GM23338 (cell line): ENCODE results near the gene ADCYAP1R1. TPM values are rescaled to one million over a fixed set of nuclear protein-coding genes. Genes with fewer than 3 reads are reported as not detected.

Experiments
- ATAC-seq: fragments of 200-7000 bp; cut with Tn5 transposase; 3 replicates; pipeline ENCODE4 v1.9.1; 2020
- DNase-seq: peaks from one replicate; pipeline ENCODE4 v3.0.0-alpha.2; 2015; ENCODE audit warnings: low spot score
- H2AFZ ChIP-seq: fragments of 200-600 bp; sonication (generic); 2 replicates; pipeline ENCODE4 v1.8.0; 2016; ENCODE audit warnings: antibody characterized with exemption, mild to moderate bottlenecking, moderate library complexity
- H3F3A ChIP-seq: fragments of 200-600 bp; sonication (generic); replicated peaks from 2 replicates; pipeline ENCODE4 v1.8.0; 2017; ENCODE audit warnings: antibody characterized with exemption, mixed run types, low read depth
- H3K27ac ChIP-seq: fragments of 200-600 bp; sonication (generic); 2 replicates; pipeline ENCODE4 v1.6.1; 2016; ENCODE audit warnings: low read depth
- H3K27me3 ChIP-seq: fragments of 200-600 bp; sonication (generic); 2 replicates; pipeline ENCODE4 v1.8.0; 2016; ENCODE audit warnings: mild to moderate bottlenecking, mixed run types, moderate library complexity; ENCODE audit not compliant: insufficient read depth
- H3K36me3 ChIP-seq: fragments of 200-600 bp; sonication (generic); 2 replicates; pipeline ENCODE4 v1.8.0; 2016; ENCODE audit warnings: mild to moderate bottlenecking; ENCODE audit not compliant: insufficient read depth
- H3K4me1 ChIP-seq: fragments of 200-600 bp; sonication (generic); 2 replicates; pipeline ENCODE4 v1.8.0; 2016; ENCODE audit warnings: mild to moderate bottlenecking, moderate library complexity; ENCODE audit not compliant: insufficient read depth
- H3K4me2 ChIP-seq: fragments of 200-600 bp; sonication (generic); 2 replicates; pipeline ENCODE4 v1.7.1; 2017; ENCODE audit warnings: mixed run types
- H3K4me3 ChIP-seq: fragments of 200-600 bp; sonication (generic); 2 replicates; pipeline ENCODE4 v1.6.1; 2016; ENCODE audit warnings: mixed run types
- H3K79me2 ChIP-seq: fragments of 200-600 bp; sonication (generic); replicated peaks from 2 replicates; pipeline ENCODE4 v1.8.0; 2017; ENCODE audit warnings: mild to moderate bottlenecking; ENCODE audit not compliant: insufficient read depth
- H3K9me2 ChIP-seq: fragments of 200-600 bp; sonication (generic); 2 replicates; pipeline ENCODE4 v1.8.0; 2017; ENCODE audit not compliant: insufficient read depth
- H4K20me1 ChIP-seq: fragments of 200-600 bp; sonication (generic); replicated peaks from 2 replicates; pipeline ENCODE4 v1.8.0; 2017; ENCODE audit warnings: mild to moderate bottlenecking; ENCODE audit not compliant: insufficient read depth
- H3K27ac Mint-ChIP-seq: 2 replicates; pipeline ENCODE4 v1.8.0; 2020; ENCODE audit warnings: inconsistent platforms, mild to moderate bottlenecking, moderate library complexity, mixed read lengths
- H3K27me3 Mint-ChIP-seq: 3 replicates; pipeline ENCODE4 v1.8.0; 2022; ENCODE audit warnings: low read depth, mild to moderate bottlenecking, moderate library complexity, mixed read lengths, inconsistent platforms; ENCODE audit not compliant: insufficient read depth, poor library complexity
- H3K36me3 Mint-ChIP-seq: 3 replicates; pipeline ENCODE4 v1.8.0; 2021; ENCODE audit warnings: low read depth, mild to moderate bottlenecking, inconsistent platforms, moderate library complexity, mixed read lengths
- H3K4me1 Mint-ChIP-seq: 3 replicates; pipeline ENCODE4 v1.8.0; 2020; ENCODE audit warnings: mild to moderate bottlenecking, inconsistent platforms, mixed read lengths
- H3K4me3 Mint-ChIP-seq: 3 replicates; pipeline ENCODE4 v1.8.0; 2021; ENCODE audit warnings: moderate library complexity, mild to moderate bottlenecking, inconsistent platforms, mixed read lengths
- H3K9me3 Mint-ChIP-seq: 3 replicates; pipeline ENCODE4 v1.8.0; 2020; ENCODE audit warnings: moderate library complexity, mild to moderate bottlenecking, inconsistent platforms, mixed read lengths
- CTCF ChIP-seq, 2 experiments: fragments of 200-600 bp in 1 of 2; sonication (generic) in 1 of 2; conservative IDR thresholded peaks; 2 replicates each; pipeline versions ENCODE4 v1.5.1 to v1.6.1; 2016 to 2017; ENCODE audit warnings: antibody characterized with exemption in 2 of 2, low read depth in 2 of 2, mild to moderate bottlenecking in 2 of 2, moderate library complexity in 1 of 2
- EZH2 ChIP-seq: fragments of 200-600 bp; sonication (generic); IDR thresholded peaks from one replicate; pipeline ENCODE4 v1.8.0; 2017; ENCODE audit warnings: antibody characterized with exemption, mild to moderate bottlenecking, low read depth; ENCODE audit not compliant: unreplicated experiment
- EZH2phosphoT487 ChIP-seq: fragments of 200-600 bp; sonication (generic); IDR thresholded peaks from one replicate; pipeline ENCODE4 v1.8.1; 2018; ENCODE audit warnings: antibody characterized with exemption; ENCODE audit not compliant: unreplicated experiment
- JUNB ChIP-seq: IDR thresholded peaks from one replicate; pipeline ENCODE4 v1.6.1; 2016; ENCODE audit warnings: antibody characterized with exemption; ENCODE audit not compliant: unreplicated experiment
- NANOG ChIP-seq: IDR thresholded peaks from 2 replicates; pipeline ENCODE4 v1.6.1; 2016; ENCODE audit warnings: antibody characterized with exemption, borderline replicate concordance
- POLR2AphosphoS5 ChIP-seq: IDR thresholded peaks from 2 replicates; pipeline ENCODE4 v1.6.1; 2016; ENCODE audit warnings: antibody characterized with exemption, low read depth
- REST ChIP-seq: IDR thresholded peaks from one replicate; pipeline ENCODE4 v1.6.1; 2018; ENCODE audit warnings: antibody characterized with exemption; ENCODE audit not compliant: unreplicated experiment
- ZNF331 ChIP-seq: fragments of 250-450 bp; sonication (Bioruptor Pico); IDR thresholded peaks from 2 replicates; pipeline ENCODE4 v1.5.0; 2020; ENCODE audit warnings: low read depth, mild to moderate bottlenecking, moderate library complexity
- ZNF462 ChIP-seq: fragments of 250-450 bp; sonication (Bioruptor Pico); IDR thresholded peaks from 2 replicates; pipeline ENCODE4 v1.5.0; 2020; ENCODE audit warnings: mild to moderate bottlenecking, moderate library complexity
- polyA plus RNA-seq: library from polyadenylated mRNA; unstranded; fragments of >200 nt; fragmentation: Nextera tagmentation; extraction: Ambion mirVana; gene quantifications from 2 replicates; pipeline ENCODE4 v1.2.1, GENCODE V29; 2016
- total RNA-seq: library from RNA; depleted of rRNA; stranded (reverse); fragments of >200 nt; shearing (Covaris generic); gene quantifications from 2 replicates; pipeline ENCODE4 v1.2.3, GENCODE V29; 2014

ADCYAP1R1 gene
- total and polyA plus RNA-seq, 2 experiments from 2014 or later: 1.8 to 10.6 TPM

- TF ChIP-seq CTCF (conservative IDR thresholded peaks at IDR 0.05; ENCODE audit: low read depth in 2 of 2): no peak
- TF ChIP-seq EZH2phosphoT487: no peak
- TF ChIP-seq EZH2: no peak
- no peak for TF ChIP-seq POLR2AphosphoS5
- no peak for TF ChIP-seq NANOG
- TF ChIP-seq REST: no peak
Measured at GRCh38 chr7:31054608-31055278, 2.6 kb downstream of the ADCYAP1R1 start (continued).

- H3K4me3 ChIP-seq: no peak overlapping the region
- no peak overlapping the region for H3K27ac ChIP-seq
- no peaks in the 10 kb centered on the region for H3K9me2 ChIP-seq
- H3K36me3 ChIP-seq: no peaks in the 10 kb centered on the region
- Mint-ChIP-seq H3K4me1 (peaks cover 32% of the 10 kb centered on the region), H3K9me3 (no peaks in the 10 kb centered on the region), H3K27ac (no peak overlapping the region), H3K4me3 (no peak overlapping the region), H3K27me3 (peaks cover 35% of the 10 kb centered on the region), H3K36me3 (no peaks in the 10 kb centered on the region)
- TF ChIP-seq EZH2phosphoT487 (no peak), REST (no peak), ZNF462 (CRISPR knock-in tag) (no peak), POLR2AphosphoS5 (no peak), ZNF331 (CRISPR knock-in tag) (no peak), JUNB (no peak)
- no peaks in the 10 kb centered on the region for H4K20me1 ChIP-seq
- DNase-seq (no peak), ATAC-seq (no peak)
- H3K27me3 ChIP-seq: peaks cover 30% of the 10 kb centered on the region
- H3F3A ChIP-seq: 0 out of 2 replicates have a peak, but pooled peaks cover 4% of the 10 kb centered on the region
- no peak overlapping the region for H2AFZ ChIP-seq
- H3K4me1 ChIP-seq: peaks cover 10% of the 10 kb centered on the region
- H3K79me2 ChIP-seq: no peaks in the 10 kb centered on the region; the same call in 1 of the 2 replicates
- H3K4me2 ChIP-seq: no peak overlapping the region
Measured at GRCh38 chr7:31055471-31055870, 3.4 kb downstream of the ADCYAP1R1 start.
